ENCODE data around the gene ASCC3. TPM values are rescaled to one million over a fixed set of nuclear protein-coding genes. Genes with fewer than 3 reads are reported as not detected.

The ASCC3 gene
- total and polyA plus RNA-seq, 2 donors (not counting 3 experiments of a cell fraction or from before 2014, with no cell fraction given) = 15.7 to 57.2 TPM

- Histone ChIP-seq H3K9ac (replicated peaks; ENCODE audit: extremely low read depth, insufficient read depth, low read length) (no peak overlapping the region), H3K4me3 (replicated peaks in 1 of 3; ENCODE audit: insufficient read depth in 1 of 3, low read depth in 1 of 3, low read length in 3 of 3) (no peak overlapping the region), H3K4me2 (ENCODE audit: insufficient read depth, low read length) (no peak overlapping the region), H3K4me1 (ENCODE audit: control insufficient read depth, extremely low read depth, insufficient read depth, low read length) (no peaks in the 10 kb centered on the region), H3K9me1 (replicated peaks; ENCODE audit: control insufficient read depth, extremely low read depth, insufficient read depth, low read length) (no peaks in the 10 kb centered on the region), H3K27ac (ENCODE audit: insufficient read depth, low read depth, low read length) (no peak overlapping the region), H3K9me3 (replicated peaks; ENCODE audit: control insufficient read depth, insufficient read depth, low read length) (no peaks in the 10 kb centered on the region), H3K27me3 (ENCODE audit: control insufficient read depth in 2 of 2, insufficient read depth in 2 of 2, low read length in 2 of 2) (no peaks in the 10 kb centered on the region), H2AFZ (ENCODE audit: low read depth, low read length) (no peak overlapping the region), H3K79me2 (ENCODE audit: control insufficient read depth, insufficient read depth, low read length) (peaks cover 37% of the 10 kb centered on the region), H4K20me1 (replicated peaks; ENCODE audit: control insufficient read depth, extremely low read depth, insufficient read depth, low read length) (peaks cover 2% of the 10 kb centered on the region), H3K36me3 (ENCODE audit: control insufficient read depth in 2 of 2, extremely low read depth in 1 of 2, insufficient read depth in 2 of 2, low read length in 2 of 2) (no peaks in the 10 kb centered on the region)
- TF ChIP-seq JUN (IDR thresholded peaks at IDR 0.05; ENCODE audit: borderline replicate concordance, insufficient read depth, insufficient read length, low read depth) (no peak), POLR2AphosphoS5 (IDR thresholded peaks at IDR 0.05; ENCODE audit: insufficient read depth, low read depth, low read length) (no peak), POLR2A (IDR thresholded peaks at IDR 0.05; ENCODE audit: low read depth, low read length) (no peak), FOS (IDR thresholded peaks at IDR 0.05; ENCODE audit: borderline replicate concordance, insufficient read depth, low read length) (no peak), EZH2 (IDR thresholded peaks at IDR 0.05; ENCODE audit: borderline replicate concordance, low read depth, low read length, severe bottlenecking) (no peak), MYC (IDR thresholded peaks at IDR 0.05; ENCODE audit: low read depth, low read length) (no peak), GATA2 (IDR thresholded peaks at IDR 0.05; ENCODE audit: insufficient read depth, insufficient read length, low read depth, low read length) (no peak), CTCF (IDR thresholded peaks at IDR 0.05; ENCODE audit: extremely low read depth in 1 of 2, insufficient read depth in 1 of 2, low read depth in 1 of 2, low read length in 2 of 2) (no peak)
- CTCF ChIA-PET = interaction anchor here (1.3 kb wide), 1 partner anchor 24 kb away, joined by 3 read pairs; no protein-coding TSS in a partner anchor
- BruUV-seq (replicated peaks) = no TSS peak
- DNase-seq (ENCODE audit: low read depth, low spot score) (no peak), FAIRE-seq (no peak)
- POLR2A ChIA-PET = no interaction called here
- intact Hi-C loops (cut with micrococcal nuclease) (no loop called here), dilution Hi-C loops (cut with MboI; ENCODE audit: extremely low pct_ligation_motif_present, low sequenced_read_pairs) (no loop called here)
Observed at GRCh38 chr6:100808638-100809275, 72.4 kb downstream of the ASCC3 start.
